HEK293T (cell line): ENCODE results near the gene SRMS.

Source experiments
- CTCF ChIA-PET: fragments of 350-600 bp; formaldehyde crosslinking; extraction: SDS; loops from one replicate; lab custom pipeline; 2021; ENCODE audit warnings: antibody characterized with exemption, inconsistent platforms; lab: Yijun Ruan, JAX
- POLR2A ChIA-PET: fragments of 350-600 bp; formaldehyde crosslinking; extraction: SDS; loops from one replicate; lab custom pipeline; 2020; ENCODE audit warnings: antibody characterized with exemption, inconsistent platforms; lab: Yijun Ruan, JAX
- DNase-seq: peaks from one replicate; pipeline ENCODE4 v3.0.0; 2012; ENCODE audit warnings: mixed read lengths; ENCODE audit errors: extremely low spot score
- ARNT ChIP-seq: fragments of 450-650 bp; IDR thresholded peaks from 2 replicates; pipeline ENCODE4 v1.6.1; 2017; ENCODE audit warnings: mild to moderate bottlenecking
- BHLHE40 ChIP-seq: fragments of 450-650 bp; IDR thresholded peaks from 2 replicates; pipeline ENCODE4 v1.6.1; 2016; ENCODE audit warnings: mild to moderate bottlenecking, moderate library complexity, borderline replicate concordance
- CTBP1 ChIP-seq: fragments of 450-650 bp; IDR thresholded peaks from 2 replicates; pipeline ENCODE4 v1.6.1; 2016; ENCODE audit warnings: borderline replicate concordance
- ELF4 ChIP-seq: fragments of 450-650 bp; IDR thresholded peaks from 2 replicates; pipeline ENCODE4 v1.6.1; 2017; ENCODE audit warnings: antibody characterized with exemption
- FOXA1 ChIP-seq: fragments of 450-650 bp; IDR thresholded peaks from 2 replicates; pipeline ENCODE4 v1.6.1; 2016; ENCODE audit warnings: mild to moderate bottlenecking
- FOXK2 ChIP-seq: fragments of 450-650 bp; IDR thresholded peaks from 2 replicates; pipeline ENCODE4 v1.6.1; 2016; ENCODE audit warnings: mild to moderate bottlenecking
- FOXM1 ChIP-seq: fragments of 450-650 bp; IDR thresholded peaks from 2 replicates; pipeline ENCODE4 v1.6.1; 2017; ENCODE audit warnings: mild to moderate bottlenecking, borderline replicate concordance
- HDGF ChIP-seq: fragments of 450-650 bp; IDR thresholded peaks from 2 replicates; pipeline ENCODE4 v1.6.1; 2017; ENCODE audit warnings: antibody characterized with exemption, borderline replicate concordance
- L3MBTL2 ChIP-seq: fragments of 450-650 bp; conservative IDR thresholded peaks from 2 replicates; pipeline ENCODE4 v1.6.1; 2016; ENCODE audit warnings: mild to moderate bottlenecking
- LEF1 ChIP-seq: fragments of 450-650 bp; IDR thresholded peaks from 2 replicates; pipeline ENCODE4 v1.6.1; 2017; ENCODE audit warnings: mild to moderate bottlenecking, borderline replicate concordance
- NFRKB ChIP-seq: fragments of 450-650 bp; IDR thresholded peaks from 2 replicates; pipeline ENCODE4 v1.6.1; 2016; ENCODE audit warnings: mild to moderate bottlenecking, moderate library complexity
- PKNOX1 ChIP-seq: fragments of 450-650 bp; IDR thresholded peaks from 2 replicates; pipeline ENCODE4 v1.6.1; 2016
- SP1 ChIP-seq: fragments of 450-650 bp; IDR thresholded peaks from 2 replicates; pipeline ENCODE4 v1.6.1; 2017
- SUZ12 ChIP-seq: fragments of 450-650 bp; IDR thresholded peaks from 2 replicates; pipeline ENCODE4 v1.6.1; 2016; ENCODE audit warnings: mild to moderate bottlenecking
- TARDBP ChIP-seq: fragments of 450-650 bp; IDR thresholded peaks from 2 replicates; pipeline ENCODE4 v1.6.1; 2016
- ZNF384 ChIP-seq: fragments of 450-650 bp; IDR thresholded peaks from 2 replicates; pipeline ENCODE4 v1.6.1; 2016

The SRMS gene

GRCh38 chr20:63568986-63569949, 21.7 kb upstream of the SRMS start:
- ChIA-PET POLR2A (no interaction called here), CTCF (no interaction called here)
- no peak for DNase-seq
- TF ChIP-seq FOXA1 = no peak
- no peak for TF ChIP-seq FOXM1
- TF ChIP-seq FOXK2 = no peak
- TF ChIP-seq CTBP1 = no peak
- TF ChIP-seq PKNOX1 = no peak
- no peak for TF ChIP-seq TARDBP
- no peak for TF ChIP-seq ZNF384
- no peak for TF ChIP-seq BHLHE40
- TF ChIP-seq SP1 = no peak
- no peak for TF ChIP-seq SUZ12
- no peak for TF ChIP-seq HDGF
- no peak for TF ChIP-seq NFRKB
- TF ChIP-seq LEF1 = no peak
- no peak for TF ChIP-seq ELF4
- TF ChIP-seq L3MBTL2 = no peak
- TF ChIP-seq ARNT = no peak

- CTCF ChIA-PET = no interaction called here
- TF ChIP-seq ELF4 = no peak
- TF ChIP-seq ZNF384 = no peak
- TF ChIP-seq SP1 = no peak
- no peak for TF ChIP-seq FOXM1
- no peak for TF ChIP-seq BHLHE40
- TF ChIP-seq LEF1 = no peak
- no peak for TF ChIP-seq NFRKB
- no peak for TF ChIP-seq FOXA1
- no peak for TF ChIP-seq SUZ12
- TF ChIP-seq HDGF = no peak
- TF ChIP-seq PKNOX1 = no peak
- no peak for TF ChIP-seq L3MBTL2
- no peak for TF ChIP-seq CTBP1
- no peak for TF ChIP-seq ARNT
- TF ChIP-seq TARDBP = no peak
- TF ChIP-seq FOXK2 = no peak
- DNase-seq = no peak
- POLR2A ChIA-PET = no interaction called here
Observed at GRCh38 chr20:63568170-63568981, 20.8 kb upstream of the SRMS start.

GRCh38 chr20:63567386-63568169, 20.0 kb upstream of the SRMS start:
- POLR2A ChIA-PET = no interaction called here
- no peak for TF ChIP-seq SUZ12
- no peak for TF ChIP-seq HDGF
- no peak for TF ChIP-seq BHLHE40
- no peak for TF ChIP-seq ZNF384
- TF ChIP-seq TARDBP = no peak
- no peak for TF ChIP-seq ELF4
- TF ChIP-seq CTBP1 = no peak
- TF ChIP-seq NFRKB = no peak
- no peak for TF ChIP-seq SP1
- TF ChIP-seq L3MBTL2 = no peak
- no peak for TF ChIP-seq FOXM1
- DNase-seq = no peak
- CTCF ChIA-PET = no interaction called here

- no peak for DNase-seq
- TF ChIP-seq BHLHE40 = no peak
- TF ChIP-seq L3MBTL2 = no peak
- no peak for TF ChIP-seq LEF1
- no peak for TF ChIP-seq PKNOX1
- no peak for TF ChIP-seq FOXK2
- TF ChIP-seq ELF4 = no peak
- no peak for TF ChIP-seq SUZ12
- TF ChIP-seq ZNF384 = no peak
- CTCF ChIA-PET = no interaction called here
- POLR2A ChIA-PET = no interaction called here
Observed at GRCh38 chr20:63567136-63567385, 19.5 kb upstream of the SRMS start.

GRCh38 chr20:63566395-63567135, 19.0 kb upstream of the SRMS start:
- ChIA-PET CTCF (no interaction called here), POLR2A (no interaction called here)
- no peak for DNase-seq
- TF ChIP-seq L3MBTL2 (no peak), SUZ12 (no peak), NFRKB (no peak), BHLHE40 (no peak), ELF4 (no peak), ARNT (no peak), ZNF384 (no peak), FOXK2 (no peak), PKNOX1 (no peak), FOXA1 (no peak), FOXM1 (no peak)
